Lung (tissue), 12 donors: Measurements from ENCODE around the gene GPR146. TPM values are rescaled to one million over a fixed set of nuclear protein-coding genes. Genes with fewer than 3 reads are reported as not detected.
A peak's percentile ranks its signal among the peaks of the same experiment; 100 is the strongest.

Experiments used
- ATAC-seq: fragments of 200-7000 bp; cut with Tn5 transposase; one replicate; pipeline ENCODE4 v1.9.1; 2020; ENCODE audit warnings: moderate number of reproducible peaks; ENCODE audit not compliant: insufficient read depth, low FRiP score
- DNase-seq, 3 donors: peaks; one replicate each; pipeline ENCODE4 v3.0.0-alpha.2; 2013 to 2017
- H3K27ac ChIP-seq, 2 donors: one replicate each; pipeline ENCODE4 v1.5.1; 2013; ENCODE audit warnings: mild to moderate bottlenecking in 2 of 2, moderate library complexity in 2 of 2, control low read depth in 1 of 2, inconsistent platforms in 1 of 2, low read depth in 1 of 2, low read length in 1 of 2
- H3K27me3 ChIP-seq, 3 donors: one replicate each; pipeline ENCODE4 v1.5.1; 2013; ENCODE audit warnings: low read length in 2 of 3; ENCODE audit not compliant: control insufficient read depth in 3 of 3, insufficient read depth in 3 of 3
- H3K36me3 ChIP-seq, 4 donors: one replicate each; pipeline ENCODE4 v1.5.1; 2013; ENCODE audit warnings: low read length in 4 of 4, mild to moderate bottlenecking in 1 of 4, moderate library complexity in 1 of 4; ENCODE audit not compliant: control insufficient read depth in 4 of 4, insufficient read depth in 4 of 4
- H3K4me1 ChIP-seq, 5 donors: one replicate each; pipeline ENCODE4 v1.5.1; 2013; ENCODE audit warnings: low read length in 5 of 5, mild to moderate bottlenecking in 2 of 5, moderate library complexity in 1 of 5; ENCODE audit not compliant: control insufficient read depth in 5 of 5, insufficient read depth in 5 of 5
- H3K4me3 ChIP-seq: one replicate; pipeline ENCODE4 v1.5.1; 2013; ENCODE audit warnings: mild to moderate bottlenecking, control low read depth, moderate library complexity
- H3K9ac ChIP-seq, 2 donors: one replicate each; pipeline ENCODE4 v1.5.1; 2013; ENCODE audit warnings: low read length in 2 of 2, control low read depth in 1 of 2; ENCODE audit not compliant: insufficient read depth in 1 of 2
- H3K9me3 ChIP-seq, 4 donors: one replicate each; pipeline ENCODE4 v1.5.1; 2013; ENCODE audit warnings: low read length in 3 of 4, mild to moderate bottlenecking in 1 of 4, moderate library complexity in 1 of 4; ENCODE audit not compliant: control insufficient read depth in 4 of 4, insufficient read depth in 3 of 4
- WGBS, 2 donors: extraction: QIAGEN DNeasy Blood & Tissue Kit; methylation state at CpG; one replicate each; pipeline ENCODE4 v1.1.7; 2013; 5-methylcytosine and 5-hydroxymethylcytosine counted together
- polyA plus RNA-seq, 2 donors: library from polyadenylated mRNA; stranded (reverse); fragments of 200-250 nt; gene quantifications; one replicate each; pipeline ENCODE4 v1.2.1, GENCODE V29; 2013
- total RNA-seq, 2 donors: library from RNA; depleted of rRNA in 1 of 2; stranded (reverse); fragments of >200 nt in 1 of 2; gene quantifications; one replicate each; pipeline ENCODE4 v1.2.1, GENCODE V29; 2014 to 2021
- TF ChIP-seq, protein P1 (sequence below): IDR thresholded peaks from 2 replicates; pipeline ENCODE4 v1.5.1; 2012; ENCODE audit warnings: mild to moderate bottlenecking; ENCODE audit errors: control extremely low read depth, extremely low read depth
- donor health status: control.
- donor health status: control.
- donor health status: Bipolar disorder and iron deficiency.
- donor health status: healthy.
- donor health status: DM: yes; HTN: yes; CAD: no.

Gene GPR146
- total and polyA plus RNA-seq, 4 donors = 13.7 to 27.1 (median 14.0) TPM

- H3K9me3 ChIP-seq = no peaks in the 10 kb centered on the region
- no peak overlapping the region for H3K27ac ChIP-seq
- H3K9ac ChIP-seq = no peak overlapping the region
- no peaks in the 10 kb centered on the region for H3K27me3 ChIP-seq
- TF ChIP-seq, protein P1, sequence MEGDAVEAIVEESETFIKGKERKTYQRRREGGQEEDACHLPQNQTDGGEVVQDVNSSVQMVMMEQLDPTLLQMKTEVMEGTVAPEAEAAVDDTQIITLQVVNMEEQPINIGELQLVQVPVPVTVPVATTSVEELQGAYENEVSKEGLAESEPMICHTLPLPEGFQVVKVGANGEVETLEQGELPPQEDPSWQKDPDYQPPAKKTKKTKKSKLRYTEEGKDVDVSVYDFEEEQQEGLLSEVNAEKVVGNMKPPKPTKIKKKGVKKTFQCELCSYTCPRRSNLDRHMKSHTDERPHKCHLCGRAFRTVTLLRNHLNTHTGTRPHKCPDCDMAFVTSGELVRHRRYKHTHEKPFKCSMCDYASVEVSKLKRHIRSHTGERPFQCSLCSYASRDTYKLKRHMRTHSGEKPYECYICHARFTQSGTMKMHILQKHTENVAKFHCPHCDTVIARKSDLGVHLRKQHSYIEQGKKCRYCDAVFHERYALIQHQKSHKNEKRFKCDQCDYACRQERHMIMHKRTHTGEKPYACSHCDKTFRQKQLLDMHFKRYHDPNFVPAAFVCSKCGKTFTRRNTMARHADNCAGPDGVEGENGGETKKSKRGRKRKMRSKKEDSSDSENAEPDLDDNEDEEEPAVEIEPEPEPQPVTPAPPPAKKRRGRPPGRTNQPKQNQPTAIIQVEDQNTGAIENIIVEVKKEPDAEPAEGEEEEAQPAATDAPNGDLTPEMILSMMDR = peak; percentile 95
- DNase-seq = peak; percentile 82 to 86 (median 83)
- no peaks in the 10 kb centered on the region for H3K36me3 ChIP-seq
- H3K4me3 ChIP-seq = no peak overlapping the region
- 10 to 15% methylated on average over 39 to 48 of the region's 48 CpGs for WGBS, 2 donors
- ATAC-seq = peak; percentile 96
- peaks cover 0 to 11% (median 4%) of the 10 kb centered on the region in 5 donors for H3K4me1 ChIP-seq
These were observed 21.4 kb downstream of the GPR146 start for GRCh38 chr7:1065585-1066241.

- DNase-seq (no peak), ATAC-seq (no peak)
- H3K27ac ChIP-seq = no peak overlapping the region
- no peaks in the 10 kb centered on the region for H3K36me3 ChIP-seq
- H3K27me3 ChIP-seq = no peaks in the 10 kb centered on the region
- no peaks in the 10 kb centered on the region for H3K9me3 ChIP-seq
- H3K4me3 ChIP-seq = no peak overlapping the region
- H3K4me1 ChIP-seq = peaks cover 0 to 10% (median 4%) of the 10 kb centered on the region in 5 donors
- TF ChIP-seq, protein P1 = no peak
- H3K9ac ChIP-seq = no peak overlapping the region
- WGBS, 2 donors = 75 to 82% methylated on average over 21 of the region's 21 CpGs
These were observed 21.9 kb downstream of the GPR146 start for GRCh38 chr7:1066242-1066588.

GRCh38 chr7:1068013-1068412, 23.7 kb downstream of the GPR146 start:
- WGBS, 2 donors = 92 to 93% methylated on average over 14 of the region's 14 CpGs
- ATAC-seq (no peak), DNase-seq (no peak)
- Histone ChIP-seq H3K27ac (no peak overlapping the region), H3K36me3 (no peaks in the 10 kb centered on the region), H3K9ac (no peak overlapping the region), H3K4me1 (peaks cover 0 to 10% (median 4%) of the 10 kb centered on the region in 5 donors), H3K4me3 (no peak overlapping the region), H3K27me3 (no peaks in the 10 kb centered on the region), H3K9me3 (no peaks in the 10 kb centered on the region)
- TF ChIP-seq, protein P1 = no peak

GRCh38 chr7:1068619-1069018, 24.3 kb downstream of the GPR146 start:
- TF ChIP-seq, protein P1 = no peak
- ATAC-seq (no peak), DNase-seq (no peak)
- H3K4me3 ChIP-seq = no peak overlapping the region
- no peak overlapping the region for H3K27ac ChIP-seq
- peaks cover 0 to 10% (median 5%) of the 10 kb centered on the region in 5 donors for H3K4me1 ChIP-seq
- H3K9ac ChIP-seq = no peak overlapping the region
- WGBS, 2 donors = 85 to 91% methylated on average over 11 of the region's 11 CpGs
- H3K36me3 ChIP-seq = no peaks in the 10 kb centered on the region
- no peaks in the 10 kb centered on the region for H3K27me3 ChIP-seq
- H3K9me3 ChIP-seq = no peaks in the 10 kb centered on the region
